ENCODE data around the gene TEKTIP1. TPM values are rescaled to one million over a fixed set of nuclear protein-coding genes. Genes with fewer than 3 reads are reported as not detected.

The TEKTIP1 gene
- total RNA-seq = 1 to 10 TPM; 1.4 to 2.5 TPM

DNA sequence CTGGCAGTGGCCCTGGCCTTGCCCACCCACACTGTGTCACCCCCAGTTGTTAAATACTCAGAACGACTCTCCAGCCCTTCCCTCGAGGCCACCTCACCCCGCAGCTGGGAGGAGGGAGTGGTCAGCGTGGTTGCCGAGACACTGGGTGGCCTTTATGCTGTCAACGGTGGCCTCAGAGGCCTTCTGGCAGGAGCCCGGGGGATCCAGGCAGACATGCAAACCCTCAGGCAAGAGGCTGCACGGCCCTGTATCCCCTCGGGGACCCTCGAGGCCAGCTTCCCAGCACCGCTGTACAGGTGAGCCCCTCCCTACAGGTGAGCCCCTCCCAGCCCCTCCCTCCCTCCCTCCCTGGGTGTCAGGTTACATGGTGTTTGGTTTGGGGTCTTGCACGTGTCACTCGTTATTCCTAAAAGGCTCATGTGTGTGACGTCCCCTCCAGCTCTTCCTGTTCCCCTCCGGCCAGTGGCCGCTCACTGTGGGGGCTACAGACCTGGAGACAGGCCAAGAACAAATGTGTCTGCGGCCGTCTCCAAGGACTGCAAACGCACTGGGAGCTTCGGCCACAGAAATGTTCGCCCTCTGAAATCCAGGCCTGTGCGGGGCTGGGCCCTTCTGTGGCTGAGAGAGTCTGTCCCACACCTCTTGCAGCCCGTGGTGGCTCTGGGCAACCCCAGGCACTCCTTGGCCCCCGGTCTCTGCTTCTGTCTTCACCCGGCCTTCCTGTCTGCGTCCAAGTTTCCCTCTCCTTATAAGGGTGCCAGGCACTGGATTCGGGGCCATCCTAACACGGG lies at the start of gene TEKTIP1:
Gene TEKTIP1 (plus strand): TSS at position 210 of the 791 bp plus-strand sequence. CDS start 4 bp downstream, at position 214.
- H3K4me3 Mint-ChIP-seq = no peak within 1 kb of the TSS
- no peak within 1 kb of the TSS for H3K27ac Mint-ChIP-seq
- intact Hi-C loops (cut with DNase I, micrococcal nuclease) = no loop called here
- POLR2A ChIA-PET = no interaction called here
- no peaks in the 10 kb centered on the region for H3K9me3 Mint-ChIP-seq (ENCODE audit: low read depth)
- CTCF ChIA-PET = no interaction called here
- ATAC-seq (no peak), DNase-seq (no peak)
- no peaks in the 10 kb centered on the region for H3K27me3 Mint-ChIP-seq
- H3K36me3 Mint-ChIP-seq (ENCODE audit: low read depth) = peaks cover 21% of the 10 kb centered on the region
- H3K4me1 Mint-ChIP-seq = no peaks in the 10 kb centered on the region

- intact Hi-C loops (cut with DNase I, micrococcal nuclease) = no loop called here
- CTCF ChIA-PET = no interaction called here
- POLR2A ChIA-PET = no interaction called here
Observed at GRCh38 chr19:3491396-3492119, 47.4 kb upstream of the TEKTIP1 start.

DNA sequence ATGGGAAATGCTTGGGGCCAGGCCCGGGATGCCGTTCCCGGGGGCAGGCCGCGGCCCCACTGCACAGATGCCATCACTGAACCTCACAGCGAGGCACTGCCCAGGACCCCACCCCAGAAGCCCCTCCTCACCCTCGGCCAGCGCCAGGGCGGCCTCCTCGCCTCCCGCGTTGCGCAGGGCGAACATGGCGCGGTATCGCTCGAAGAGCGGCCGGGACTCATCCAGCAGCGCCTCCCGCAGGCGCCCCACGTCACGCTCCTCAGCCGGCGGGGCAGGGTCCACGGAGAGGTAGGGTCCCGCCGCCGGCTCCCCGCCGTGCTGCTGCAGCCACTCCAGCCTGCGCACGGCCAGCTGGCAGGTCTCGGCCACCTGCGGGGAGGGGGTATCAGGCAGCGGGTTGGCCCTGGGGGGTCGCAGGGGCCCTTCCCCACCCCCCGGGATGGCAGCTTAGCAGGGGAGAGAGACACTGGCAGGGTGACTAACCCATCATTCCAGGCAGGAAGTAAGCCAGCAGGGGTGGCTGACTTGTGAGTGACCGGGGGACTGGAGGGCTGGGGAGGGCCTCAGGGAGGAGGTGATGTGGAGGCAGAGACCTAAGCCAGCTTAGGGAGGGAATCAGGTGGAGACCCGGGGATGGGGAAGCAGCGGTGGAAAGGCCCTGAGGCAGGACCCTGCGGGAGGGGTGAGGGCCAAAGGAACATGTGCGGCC lies 46.7 kb upstream of the TEKTIP1 start:
- ChIA-PET CTCF (no interaction called here), POLR2A (no interaction called here)
- ATAC-seq (no peak), DNase-seq (no peak)
- intact Hi-C loops (cut with DNase I, micrococcal nuclease) = no loop called here
- Mint-ChIP-seq H3K27me3 (no peaks in the 10 kb centered on the region), H3K36me3 (ENCODE audit: low read depth) (peaks cover 34% of the 10 kb centered on the region), H3K9me3 (ENCODE audit: low read depth) (no peaks in the 10 kb centered on the region), H3K4me3 (no peak overlapping the region), H3K27ac (no peak overlapping the region), H3K4me1 (peaks cover 9% of the 10 kb centered on the region)

More at GRCh38 chr19:3491396-3492119, 47.4 kb upstream of the TEKTIP1 start:
- peaks cover 9% of the 10 kb centered on the region for H3K4me1 Mint-ChIP-seq
- H3K9me3 Mint-ChIP-seq (ENCODE audit: low read depth) = no peaks in the 10 kb centered on the region
- H3K27ac Mint-ChIP-seq = no peak overlapping the region
- H3K36me3 Mint-ChIP-seq (ENCODE audit: low read depth) = peaks cover 32% of the 10 kb centered on the region
- no peak for ATAC-seq
- DNase-seq = no peak
- H3K4me3 Mint-ChIP-seq = no peak overlapping the region
- no peaks in the 10 kb centered on the region for H3K27me3 Mint-ChIP-seq

- POLR2A ChIA-PET = no interaction called here
- Mint-ChIP-seq H3K9me3 (ENCODE audit: low read depth) (no peaks in the 10 kb centered on the region), H3K4me3 (no peak overlapping the region), H3K27me3 (no peaks in the 10 kb centered on the region), H3K4me1 (peaks cover 10% of the 10 kb centered on the region), H3K36me3 (ENCODE audit: low read depth) (peaks cover 33% of the 10 kb centered on the region), H3K27ac (no peak overlapping the region)
- CTCF ChIA-PET = interaction anchor here (0.6 kb wide), 1 partner anchor 744 kb away, joined by 3 read pairs; no protein-coding TSS in a partner anchor
- DNase-seq = no peak
- no peak for ATAC-seq
- intact Hi-C loops (cut with DNase I, micrococcal nuclease) = no loop called here
Observed at GRCh38 chr19:3492919-3493318, 46.1 kb upstream of the TEKTIP1 start.

DNA sequence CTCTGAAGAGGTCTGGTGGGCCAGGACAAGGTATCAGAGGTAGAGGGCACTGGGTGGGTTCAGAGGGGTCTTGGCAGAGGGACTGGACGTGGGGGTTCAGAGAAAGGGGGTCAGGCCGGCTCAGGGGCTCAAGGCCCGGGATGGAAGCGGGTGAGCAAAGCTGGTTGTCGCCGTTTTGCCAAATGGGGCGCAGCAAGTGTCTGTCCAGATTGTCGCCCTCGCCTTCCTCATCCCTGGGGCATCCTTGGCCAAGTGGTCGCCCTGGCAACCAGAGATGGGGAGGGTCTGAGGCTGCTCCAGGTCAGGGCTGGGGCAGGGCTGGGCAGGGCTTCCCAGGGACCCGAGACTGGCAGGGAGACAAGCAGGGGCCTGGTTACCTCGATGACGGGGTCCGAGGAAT lies 45.3 kb upstream of the TEKTIP1 start:
- Mint-ChIP-seq H3K27me3 (no peaks in the 10 kb centered on the region), H3K36me3 (ENCODE audit: low read depth) (peaks cover 32% of the 10 kb centered on the region), H3K4me3 (no peak overlapping the region), H3K27ac (peak overlapping the region; percentile 6), H3K4me1 (peaks cover 12% of the 10 kb centered on the region), H3K9me3 (ENCODE audit: low read depth) (no peaks in the 10 kb centered on the region)
- DNase-seq (no peak), ATAC-seq (no peak)
- POLR2A ChIA-PET = no interaction called here
- intact Hi-C loops (cut with DNase I, micrococcal nuclease) = no loop called here
- CTCF ChIA-PET = interaction anchor here (1.4 kb wide), 1 partner anchor 7 kb away, joined by 6 read pairs; no protein-coding TSS in a partner anchor

DNA sequence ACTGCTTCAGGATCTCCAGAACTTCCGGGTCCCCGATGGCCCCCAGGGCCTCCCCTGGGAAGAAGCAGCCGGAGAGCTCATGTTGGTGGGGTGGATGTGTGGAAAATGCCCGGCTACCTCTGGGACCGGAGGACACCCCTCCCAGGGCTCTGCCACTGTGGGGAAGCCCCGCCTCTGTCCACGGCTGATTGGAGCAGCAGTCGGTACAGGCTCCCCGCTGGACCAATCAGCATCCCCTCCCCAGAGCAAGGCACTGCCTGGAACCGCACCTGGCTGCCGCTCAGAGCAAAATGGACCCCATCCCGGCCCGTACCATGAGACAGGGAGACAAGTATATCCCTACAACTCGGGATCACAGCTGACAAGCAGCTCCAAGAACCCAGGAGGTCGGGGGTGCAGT lies 44.9 kb upstream of the TEKTIP1 start:
- ChIA-PET POLR2A (no interaction called here), CTCF (interaction anchor here (1.0 to 1.4 kb wide), 3 partner anchors 8 to 189 kb away, joined by 3 to 6 read pairs (median 4); no protein-coding TSS in a partner anchor)
- H3K9me3 Mint-ChIP-seq (ENCODE audit: low read depth) = no peaks in the 10 kb centered on the region
- H3K27me3 Mint-ChIP-seq = no peaks in the 10 kb centered on the region
- peak overlapping the region; percentile 75 for H3K27ac Mint-ChIP-seq
- peaks cover 34% of the 10 kb centered on the region for H3K36me3 Mint-ChIP-seq (ENCODE audit: low read depth)
- intact Hi-C loops (cut with DNase I, micrococcal nuclease) = no loop called here
- DNase-seq (peak; percentile 77), ATAC-seq (peak; percentile 83)
- peaks cover 15% of the 10 kb centered on the region for H3K4me1 Mint-ChIP-seq
- peak overlapping the region; percentile 10 for H3K4me3 Mint-ChIP-seq

DNA sequence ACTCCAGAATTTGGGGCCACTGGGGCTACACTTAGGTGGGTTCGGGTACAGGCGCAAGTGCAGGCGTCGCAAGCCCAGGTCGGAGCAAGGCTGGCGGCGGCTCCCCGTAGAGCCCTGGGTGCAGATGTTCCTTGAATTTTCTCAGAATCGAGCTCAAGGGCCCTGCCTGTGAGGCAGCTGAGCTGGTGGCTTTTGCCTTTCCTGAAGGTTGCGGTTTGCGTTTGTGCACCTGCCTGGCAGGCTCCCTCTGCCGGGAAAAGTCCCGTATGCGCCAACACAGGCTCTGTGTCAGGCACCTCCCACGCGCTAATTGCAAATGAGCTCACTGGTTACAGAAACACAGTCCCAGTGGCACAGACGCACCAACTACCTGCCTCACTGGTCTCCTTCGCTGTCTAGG lies 44.4 kb upstream of the TEKTIP1 start:
- Mint-ChIP-seq H3K4me1 (peaks cover 18% of the 10 kb centered on the region), H3K27me3 (no peaks in the 10 kb centered on the region), H3K4me3 (peak overlapping the region; percentile 10), H3K36me3 (ENCODE audit: low read depth) (peaks cover 36% of the 10 kb centered on the region), H3K27ac (peak overlapping the region; percentile 75), H3K9me3 (ENCODE audit: low read depth) (no peaks in the 10 kb centered on the region)
- ATAC-seq = peak; percentile 88
- ChIA-PET CTCF (interaction anchor here (0.5 to 1.4 kb wide), 6 partner anchors 8 to 190 kb away, joined by 3 to 6 read pairs (median 4); no protein-coding TSS in a partner anchor), POLR2A (interaction anchor here (0.7 kb wide), 2 partner anchors 15 to 491 kb away, joined by 3 to 4 read pairs; partner anchors contain the start of gene EEF2)
- peak; percentile 85 for DNase-seq
- intact Hi-C loops (cut with DNase I, micrococcal nuclease) = no loop called here

DNA sequence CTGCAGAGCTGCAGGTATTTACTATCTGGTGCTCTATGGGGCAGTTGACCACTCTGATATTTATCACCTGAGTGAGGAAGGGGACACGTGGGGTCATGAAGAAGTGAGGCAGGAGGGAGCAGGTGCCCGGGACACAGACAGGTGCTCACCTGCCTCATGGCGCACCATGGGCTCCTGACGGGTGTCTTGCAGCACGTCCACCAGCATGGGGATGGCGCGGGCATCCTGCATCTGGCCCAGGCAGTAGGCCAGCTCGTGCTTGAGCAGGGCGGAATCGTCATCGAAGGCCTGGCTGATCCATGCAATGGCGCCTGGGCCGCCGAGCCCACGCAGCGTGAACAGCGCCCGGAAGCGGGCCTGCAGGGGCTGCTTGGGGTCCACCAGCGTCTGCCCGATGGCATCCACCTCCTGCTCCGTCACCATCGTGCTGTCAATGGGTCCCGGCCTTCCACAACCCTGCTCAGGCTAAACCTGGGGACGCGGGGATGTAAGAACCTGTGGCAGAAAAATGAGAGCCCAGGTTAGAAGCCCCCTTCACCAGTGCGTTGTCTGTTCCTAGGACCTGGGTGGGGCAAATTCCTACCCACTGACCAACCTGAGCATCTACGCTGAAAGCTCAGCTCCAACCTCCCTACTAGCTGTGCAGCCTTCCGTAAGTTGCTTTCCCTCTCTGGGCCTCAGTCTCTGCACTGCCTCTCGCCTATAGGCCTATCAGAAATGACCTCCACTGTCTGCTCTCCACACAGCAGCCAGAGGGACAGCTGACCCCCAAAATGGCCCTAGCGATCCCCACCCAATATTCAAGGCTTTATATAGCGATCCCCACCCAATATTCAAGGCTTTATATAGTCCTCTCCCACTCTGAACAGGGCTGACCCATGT lies 42.3 kb upstream of the TEKTIP1 start:
- CTCF ChIA-PET = no interaction called here
- peaks cover 37% of the 10 kb centered on the region for H3K36me3 Mint-ChIP-seq (ENCODE audit: low read depth)
- ATAC-seq = no peak
- DNase-seq = no peak
- peaks cover 28% of the 10 kb centered on the region for H3K4me1 Mint-ChIP-seq
- H3K27ac Mint-ChIP-seq = no peak overlapping the region
- intact Hi-C loops (cut with DNase I, micrococcal nuclease) = no loop called here
- POLR2A ChIA-PET = no interaction called here
- H3K9me3 Mint-ChIP-seq (ENCODE audit: low read depth) = no peaks in the 10 kb centered on the region
- no peaks in the 10 kb centered on the region for H3K27me3 Mint-ChIP-seq
- no peak overlapping the region for H3K4me3 Mint-ChIP-seq

DNA sequence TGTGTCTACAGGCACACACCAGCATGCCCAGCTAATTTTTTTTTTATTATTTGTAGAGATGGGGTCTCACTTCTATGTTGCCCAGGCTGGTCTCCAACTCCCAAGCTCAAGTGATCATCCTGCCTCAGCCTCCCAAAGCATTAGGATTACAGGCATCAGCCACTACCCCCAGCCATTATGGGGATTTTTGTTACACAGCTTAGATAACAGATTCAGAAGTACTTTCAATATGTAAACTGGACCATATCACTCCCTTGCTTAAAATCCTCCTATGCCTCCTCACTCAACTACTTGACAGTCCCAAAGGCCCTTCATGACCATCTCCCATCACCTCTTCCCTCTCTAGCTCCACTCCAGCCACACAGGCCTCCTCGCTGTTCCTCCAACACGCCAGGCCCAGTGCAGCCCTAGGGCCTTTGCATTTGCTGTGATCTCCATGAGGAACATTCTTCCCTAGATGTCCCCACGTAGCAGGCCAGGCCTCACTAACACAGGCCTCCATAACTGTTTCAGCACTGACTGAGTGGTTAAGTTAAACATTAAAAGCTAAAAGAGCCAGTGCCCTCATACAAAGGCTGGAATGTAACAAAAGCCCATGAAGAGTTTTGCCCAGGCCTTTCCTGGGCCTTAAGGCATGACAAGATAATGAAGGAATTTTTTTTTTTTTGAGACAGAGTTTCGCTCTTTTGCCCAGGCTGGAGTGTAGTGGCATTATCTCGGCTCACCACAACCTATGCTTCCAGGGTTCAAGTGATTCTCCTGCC lies 41.0 kb upstream of the TEKTIP1 start:
- POLR2A ChIA-PET = no interaction called here
- Mint-ChIP-seq H3K36me3 (ENCODE audit: low read depth) (peaks cover 34% of the 10 kb centered on the region), H3K4me3 (no peak overlapping the region), H3K27me3 (no peaks in the 10 kb centered on the region), H3K9me3 (ENCODE audit: low read depth) (no peaks in the 10 kb centered on the region), H3K4me1 (peaks cover 28% of the 10 kb centered on the region), H3K27ac (peak overlapping the region; percentile 42)
- intact Hi-C loops (cut with DNase I, micrococcal nuclease) = no loop called here
- CTCF ChIA-PET = interaction anchor here (0.6 kb wide), 2 partner anchors 60 to 481 kb away, joined by 3 read pairs; no protein-coding TSS in a partner anchor
- ATAC-seq = no peak
- no peak for DNase-seq

DNA sequence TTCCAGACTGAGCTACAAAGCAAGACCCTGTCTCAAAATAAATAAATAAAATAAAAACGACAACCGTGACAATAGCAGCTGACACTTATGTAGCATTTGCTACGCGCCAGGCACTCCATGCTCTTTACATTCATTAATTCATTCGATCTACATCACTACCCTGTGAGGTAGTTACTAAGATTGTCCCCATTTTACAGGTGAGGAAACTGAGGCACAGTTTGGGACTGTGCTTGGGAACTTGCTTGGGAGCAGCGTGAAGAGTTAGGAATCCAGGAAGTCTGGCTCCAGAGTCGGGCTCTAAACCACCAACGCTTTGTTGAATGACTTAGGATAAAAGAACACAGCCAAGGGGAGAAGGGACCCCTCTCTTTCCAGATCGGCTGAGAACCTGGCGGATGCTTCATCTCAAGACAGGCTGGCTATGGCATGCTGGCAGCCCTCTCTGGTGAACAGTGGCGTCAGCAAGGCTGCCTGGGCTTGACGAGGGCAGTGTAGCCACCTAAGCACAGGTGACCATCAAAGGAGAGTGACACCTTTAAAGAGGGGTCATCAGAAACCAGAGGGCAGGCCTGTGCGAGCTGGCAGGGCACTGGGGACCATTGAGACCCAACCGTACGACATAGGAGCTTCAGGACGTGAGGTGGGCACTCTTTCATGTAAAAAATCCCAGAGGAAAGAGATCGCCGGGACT lies 39.1 kb upstream of the TEKTIP1 start:
- Mint-ChIP-seq H3K4me3 (peak overlapping the region; percentile 91), H3K36me3 (ENCODE audit: low read depth) (peaks cover 25% of the 10 kb centered on the region), H3K27ac (peak overlapping the region; percentile 97), H3K4me1 (peaks cover 28% of the 10 kb centered on the region), H3K9me3 (ENCODE audit: low read depth) (no peaks in the 10 kb centered on the region), H3K27me3 (no peaks in the 10 kb centered on the region)
- CTCF ChIA-PET = interaction anchor here (1.3 to 1.8 kb wide), 2 partner anchors 14 to 60 kb away, joined by 3 to 11 read pairs; no protein-coding TSS in a partner anchor
- peak; percentile 2 for ATAC-seq
- intact Hi-C loops (cut with DNase I, micrococcal nuclease) = loop anchor here in 1 of 2 experiments (1.0 to 10.0 kb wide), 7 partner anchors 57 to 715 kb away; partner anchors contain the start of genes ANKRD24, MAP2K2, MFSD12 and SIRT6
- DNase-seq = no peak
- POLR2A ChIA-PET = no interaction called here

Data from activated CD4-positive, alpha-beta T cell treated with anti-CD3 and anti-CD28 coated beads for 36 hours (primary cell).